Left lung (tissue), 14 donors: ENCODE results near the gene IQCF5. TPM values are rescaled to one million over a fixed set of nuclear protein-coding genes. Genes with fewer than 3 reads are reported as not detected.
"Not testable (repeated sequence)": the region's sequence is repeated elsewhere in the genome, so short reads cannot be mapped to it uniquely, and the experiment has no call there.

ENCODE experiments used
- ATAC-seq: fragments of 200-7000 bp; cut with Tn5 transposase; one replicate; pipeline ENCODE4 v1.9.1; 2020; ENCODE audit warnings: moderate library complexity
- DNase-seq, 4 donors: peaks; one replicate each; pipeline ENCODE4 v3.0.0-alpha.2; 2013 to 2020
- H3K27ac ChIP-seq, 2 donors: fragments of 200-600 bp; sonication (generic) in 1 of 2; one replicate each; pipeline versions ENCODE4 v1.5.0 to v1.8.0; 2020 to 2021
- H3K27me3 ChIP-seq, 2 donors: fragments of 200-600 bp; sonication (generic) in 1 of 2; one replicate each; pipeline versions ENCODE4 v1.5.0 to v1.8.0; 2020 to 2021
- H3K36me3 ChIP-seq, 2 donors: fragments of 200-600 bp; sonication (generic) in 1 of 2; one replicate each; pipeline versions ENCODE4 v1.5.0 to v1.8.0; 2020 to 2021
- H3K4me1 ChIP-seq, 2 donors: fragments of 200-600 bp; one replicate each; pipeline ENCODE4 v1.8.0; 2021
- H3K4me3 ChIP-seq, 2 donors: fragments of 200-600 bp; sonication (generic) in 1 of 2; one replicate each; pipeline versions ENCODE4 v1.5.0 to v1.8.0; 2020 to 2021; ENCODE audit warnings: mild to moderate bottlenecking in 1 of 2
- H3K9me3 ChIP-seq, 2 donors: fragments of 200-600 bp; sonication (generic) in 1 of 2; one replicate each; pipeline versions ENCODE4 v1.5.0 to v1.8.0; 2020 to 2021
- intact Hi-C, 2 donors: fragments of 100-400 bp; cut with DNase I; formaldehyde crosslinking; loops; one replicate each; pipeline versions ENCODE4 v1.11.2 to v1.14.2; 2022
- long read RNA-seq, 12 donors: library from polyadenylated mRNA in 2 of 12; unstranded in 2 of 12; transcript quantifications; one replicate each; pipeline ENCODE4 v2.0.0 and lab custom pipeline, GENCODE V29; 2019 to 2026
- polyA plus RNA-seq, 6 donors: library from polyadenylated mRNA; unstranded; fragments of 120-200 nt; gene quantifications; one replicate each; pipeline ENCODE4 v1.2.1, GENCODE V29; 2013; ENCODE audit not compliant: insufficient read length in 6 of 6
- total RNA-seq, 2 donors: library from RNA; stranded (reverse); fragmentation: NEBNext Ultra II Directional; extraction: Animal tissue kit (Norgen Biotek cat#: 25700); gene quantifications; one replicate each; pipeline ENCODE4 v1.2.1, GENCODE V29; 2021
- TF ChIP-seq, protein P1 (sequence below), 2 donors: fragments of 200-600 bp; sonication (generic) in 1 of 2; IDR thresholded peaks; one replicate each; pipeline versions ENCODE4 v1.5.0 to v1.8.0; 2021; ENCODE audit warnings: antibody characterized with exemption in 2 of 2
- donor health status: DM: no; HTN: yes; CAD: no.
- donor health status: DM: no; HTN: no; CAD: no.

The IQCF5 gene
- total RNA-seq (not detected), polyA plus RNA-seq (not detected)
- long read RNA-seq, donor 1 = 0 reads
- long read RNA-seq, donor 2 = 0 reads
- long read RNA-seq, donor 3 = 0 reads
- long read RNA-seq, donor 4 = 0 reads
- long read RNA-seq, donor 5 = 0 reads
- long read RNA-seq, donor 6 = 0 reads
- long read RNA-seq, donor 7 = 0 reads
- long read RNA-seq, donor 8 = 0 reads
- long read RNA-seq, donor 9 = 0 reads
- long read RNA-seq, donor 10 = 0 reads
- long read RNA-seq, donor 11 = 0 reads
- long read RNA-seq, donor 12 = 0 reads

DNA sequence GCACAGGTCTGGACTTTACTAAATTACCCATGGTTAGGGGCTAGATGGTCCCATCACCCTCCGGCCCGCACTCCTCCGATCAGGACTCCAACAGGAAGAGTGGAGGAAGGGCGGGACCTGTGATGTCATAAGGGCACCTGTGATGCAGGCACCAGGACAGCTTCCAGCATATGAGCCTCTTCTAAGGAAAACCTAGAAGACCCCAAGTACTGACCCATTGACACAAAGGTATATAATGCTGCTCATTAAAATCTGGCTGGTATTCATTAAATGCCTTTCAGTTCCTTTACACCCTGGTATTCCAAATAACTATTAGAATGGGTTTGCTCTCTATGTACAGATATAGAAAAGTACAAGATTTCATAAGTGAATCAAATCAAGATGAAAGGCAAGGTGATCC is at the start of gene IQCF5:
TSS of gene IQCF5 (minus strand) at position 101 of the 400 bp plus-strand sequence. CDS start at position 31, 70 bp downstream.
- intact Hi-C loops = no loop called here
- Histone ChIP-seq H3K36me3 (no peaks in the 10 kb centered on the region), H3K4me3 (no peak within 1 kb of the TSS), H3K27ac (no peak within 1 kb of the TSS), H3K9me3 (no peaks in the 10 kb centered on the region), H3K4me1 (no peaks in the 10 kb centered on the region), H3K27me3 (peaks cover 0 to 6% of the 10 kb centered on the region in 2 donors)
- TF ChIP-seq, protein P1, sequence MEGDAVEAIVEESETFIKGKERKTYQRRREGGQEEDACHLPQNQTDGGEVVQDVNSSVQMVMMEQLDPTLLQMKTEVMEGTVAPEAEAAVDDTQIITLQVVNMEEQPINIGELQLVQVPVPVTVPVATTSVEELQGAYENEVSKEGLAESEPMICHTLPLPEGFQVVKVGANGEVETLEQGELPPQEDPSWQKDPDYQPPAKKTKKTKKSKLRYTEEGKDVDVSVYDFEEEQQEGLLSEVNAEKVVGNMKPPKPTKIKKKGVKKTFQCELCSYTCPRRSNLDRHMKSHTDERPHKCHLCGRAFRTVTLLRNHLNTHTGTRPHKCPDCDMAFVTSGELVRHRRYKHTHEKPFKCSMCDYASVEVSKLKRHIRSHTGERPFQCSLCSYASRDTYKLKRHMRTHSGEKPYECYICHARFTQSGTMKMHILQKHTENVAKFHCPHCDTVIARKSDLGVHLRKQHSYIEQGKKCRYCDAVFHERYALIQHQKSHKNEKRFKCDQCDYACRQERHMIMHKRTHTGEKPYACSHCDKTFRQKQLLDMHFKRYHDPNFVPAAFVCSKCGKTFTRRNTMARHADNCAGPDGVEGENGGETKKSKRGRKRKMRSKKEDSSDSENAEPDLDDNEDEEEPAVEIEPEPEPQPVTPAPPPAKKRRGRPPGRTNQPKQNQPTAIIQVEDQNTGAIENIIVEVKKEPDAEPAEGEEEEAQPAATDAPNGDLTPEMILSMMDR (IDR thresholded peaks at IDR 0.05) = no peak
- DNase-seq (no peak), ATAC-seq (no peak)

DNA sequence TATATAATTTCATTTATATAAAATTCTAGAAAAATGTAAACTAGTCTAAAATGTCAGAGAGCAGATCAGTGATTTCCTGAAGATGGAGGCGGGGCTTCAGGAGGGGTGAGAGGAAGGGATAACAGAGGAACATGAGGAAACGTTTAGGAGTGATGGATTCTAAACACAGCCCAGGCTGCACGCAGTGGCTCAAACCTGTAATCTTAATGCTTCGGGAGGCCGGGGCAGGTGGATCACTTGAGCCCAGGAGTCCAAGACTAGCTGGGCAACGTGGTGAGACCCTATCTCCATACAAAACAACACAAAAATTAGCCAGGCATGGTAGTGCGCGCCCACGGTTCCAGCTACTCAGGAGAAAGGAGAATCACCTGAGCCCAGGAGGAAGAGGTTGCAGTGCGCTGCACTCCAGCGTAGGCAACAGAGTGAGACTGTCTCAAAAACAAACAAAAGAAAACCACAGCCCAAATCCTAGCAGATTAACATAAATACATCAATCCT is 45.7 kb upstream of the IQCF5 start:
- no peaks in the 10 kb centered on the region for H3K4me1 ChIP-seq
- no peaks in the 10 kb centered on the region for H3K27me3 ChIP-seq
- no peaks in the 10 kb centered on the region for H3K36me3 ChIP-seq
- intact Hi-C loops = no loop called here
- TF ChIP-seq, protein P1 (IDR thresholded peaks at IDR 0.05) = no peak
- DNase-seq (no peak), ATAC-seq (no peak)
- no peaks in the 10 kb centered on the region for H3K9me3 ChIP-seq
- no peak overlapping the region for H3K4me3 ChIP-seq
- no peak overlapping the region for H3K27ac ChIP-seq

DNA sequence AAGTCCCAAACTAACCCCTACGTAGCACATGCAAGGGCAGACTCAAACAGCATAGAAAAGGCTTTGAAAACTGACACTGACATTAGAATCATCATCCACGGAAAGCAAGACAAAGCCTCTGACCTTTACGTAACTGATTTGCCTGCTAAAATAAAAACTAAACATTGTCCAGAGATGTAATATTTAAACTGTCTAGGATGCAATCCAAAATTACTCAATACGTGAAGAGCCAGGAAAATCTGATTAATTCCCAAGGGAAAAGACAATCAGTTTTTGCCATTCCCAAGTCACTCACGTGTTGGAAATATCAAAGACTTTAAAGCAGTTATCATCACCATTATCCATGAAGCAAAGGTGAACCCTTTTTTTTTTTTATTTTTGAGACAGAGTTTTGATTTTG is 41.0 kb upstream of the IQCF5 start:
- TF ChIP-seq, protein P1 (IDR thresholded peaks at IDR 0.05) = no peak
- H3K36me3 ChIP-seq = no peaks in the 10 kb centered on the region
- H3K4me1 ChIP-seq = no peaks in the 10 kb centered on the region
- DNase-seq (no peak), ATAC-seq (no peak)
- no peaks in the 10 kb centered on the region for H3K9me3 ChIP-seq
- no peaks in the 10 kb centered on the region for H3K27me3 ChIP-seq
- no peak overlapping the region for H3K4me3 ChIP-seq
- no peak overlapping the region for H3K27ac ChIP-seq
- intact Hi-C loops = no loop called here

DNA sequence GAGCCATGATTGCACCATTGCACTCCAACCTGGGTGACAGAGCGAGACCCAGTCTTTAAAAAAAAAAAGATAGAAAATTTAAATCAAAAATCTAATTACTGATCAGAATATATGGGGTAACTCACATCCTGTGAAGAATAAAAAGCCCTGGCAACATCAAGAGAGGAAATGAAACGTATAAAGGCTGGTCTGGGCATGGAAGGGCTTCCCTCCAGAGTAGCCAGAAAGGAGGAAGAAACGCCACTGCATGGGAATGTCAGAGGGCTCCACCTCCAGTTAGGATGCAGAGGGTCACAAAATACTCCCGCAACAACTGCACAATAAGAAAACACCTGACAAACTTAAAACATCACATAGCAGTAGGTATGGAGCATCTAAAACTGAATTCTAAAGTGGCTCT is 32.6 kb upstream of the IQCF5 start:
- Histone ChIP-seq H3K27ac (no peak overlapping the region), H3K4me3 (no peak overlapping the region), H3K27me3 (no peaks in the 10 kb centered on the region), H3K4me1 (no peaks in the 10 kb centered on the region), H3K9me3 (peaks cover 0 to 3% of the 10 kb centered on the region in 2 donors), H3K36me3 (no peaks in the 10 kb centered on the region)
- DNase-seq (no peak), ATAC-seq (no peak)
- TF ChIP-seq, protein P1 (IDR thresholded peaks at IDR 0.05) = no peak
- intact Hi-C loops = no loop called here

DNA sequence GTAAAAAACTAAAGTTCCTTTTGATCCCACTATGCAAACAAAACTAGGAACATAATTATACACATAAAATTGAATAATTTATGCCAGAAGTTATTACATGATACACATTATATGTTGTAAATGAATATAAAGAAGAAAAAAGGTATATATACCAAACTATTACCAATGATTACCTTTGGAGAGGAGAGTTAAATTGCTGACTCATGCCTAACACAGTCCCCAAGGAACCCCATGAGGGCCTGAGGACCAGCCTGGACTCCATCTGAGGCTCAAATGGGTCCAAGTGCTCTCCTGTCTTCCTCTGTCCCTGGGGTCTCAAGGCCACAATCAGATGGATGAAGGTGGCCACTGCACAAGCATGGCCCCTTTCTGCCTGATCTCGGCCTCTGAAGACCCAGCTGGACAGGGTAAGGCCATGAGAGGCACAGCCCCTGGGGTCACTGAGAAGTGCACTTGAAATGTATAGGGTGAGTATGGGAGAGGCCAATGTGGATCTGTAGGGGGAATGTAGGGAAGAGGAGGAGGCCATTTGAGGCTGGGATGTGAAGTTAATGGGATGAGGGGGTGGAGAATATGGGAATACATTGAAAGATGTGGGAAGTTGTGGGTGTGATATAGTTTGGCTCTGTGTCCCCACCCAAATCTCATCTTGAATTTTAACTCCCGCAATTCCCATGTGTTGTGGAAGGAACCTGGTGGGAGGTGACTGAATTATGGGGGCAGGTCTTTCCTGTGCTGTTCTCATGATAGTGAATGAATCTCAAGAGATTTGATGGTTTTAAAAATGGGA is 28.8 kb upstream of the IQCF5 start:
- Histone ChIP-seq H3K27ac (no peak overlapping the region), H3K36me3 (no peaks in the 10 kb centered on the region), H3K4me3 (no peak overlapping the region), H3K27me3 (no peaks in the 10 kb centered on the region), H3K4me1 (no peaks in the 10 kb centered on the region), H3K9me3 (peaks cover 0 to 3% of the 10 kb centered on the region in 2 donors)
- intact Hi-C loops = no loop called here
- TF ChIP-seq, protein P1 (IDR thresholded peaks at IDR 0.05) = no peak
- DNase-seq (no peak), ATAC-seq (no peak)

DNA sequence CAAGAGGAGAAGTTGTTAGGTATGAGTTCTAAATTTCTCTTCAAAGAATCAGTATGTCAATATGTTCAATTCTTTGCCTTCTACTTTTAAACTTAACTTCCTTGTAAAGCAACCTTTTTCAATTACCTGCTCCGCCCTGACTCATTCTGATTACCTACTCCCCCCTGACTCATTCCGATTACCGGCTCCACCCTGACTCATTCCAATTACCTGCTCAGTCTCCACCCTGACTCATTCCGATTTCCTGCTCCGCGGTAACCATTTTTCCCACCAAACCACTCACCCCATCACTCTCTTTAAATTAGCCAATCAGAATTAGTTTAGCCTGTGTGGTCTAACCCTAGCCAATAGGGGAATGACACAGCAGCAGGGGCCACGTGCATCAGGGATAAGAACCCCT is 27.0 kb upstream of the IQCF5 start:
- H3K27me3 ChIP-seq = peaks cover 0 to 14% of the 10 kb centered on the region in 2 donors
- H3K9me3 ChIP-seq, H3K27ac ChIP-seq, H3K4me3 ChIP-seq, H3K4me1 ChIP-seq, H3K36me3 ChIP-seq, DNase-seq, ATAC-seq, intact Hi-C loops: not testable (repeated sequence)

DNA sequence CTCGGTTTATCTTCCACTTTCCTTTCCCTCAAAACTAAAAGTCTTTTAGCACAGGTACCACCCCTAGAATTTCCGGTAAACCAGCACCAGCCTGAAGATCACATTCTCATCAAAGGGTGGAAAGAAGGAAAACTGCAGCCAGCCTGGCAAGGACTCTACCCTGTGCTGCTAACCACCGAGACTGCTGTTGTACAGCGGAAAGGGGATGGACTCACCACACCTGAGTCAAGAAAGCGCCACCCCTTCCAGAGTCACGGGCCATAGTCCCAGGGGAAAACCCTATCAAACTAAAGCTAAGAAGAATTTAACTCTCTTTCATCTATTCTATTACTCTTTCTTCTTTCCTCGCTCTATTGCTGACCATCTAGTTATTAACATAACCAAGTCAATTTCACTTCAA is 24.6 kb upstream of the IQCF5 start:
- H3K9me3 ChIP-seq, H3K36me3 ChIP-seq, intact Hi-C loops, H3K4me1 ChIP-seq, H3K4me3 ChIP-seq, DNase-seq, ATAC-seq, H3K27ac ChIP-seq: not testable (repeated sequence)
- H3K27me3 ChIP-seq = peaks cover 0 to 18% of the 10 kb centered on the region in 2 donors
